Esophagus squamous epithelium (tissue), 5 donors: Measurements from ENCODE around the gene FERMT3. TPM values are rescaled to one million over a fixed set of nuclear protein-coding genes. Genes with fewer than 3 reads are reported as not detected.
A peak's percentile ranks its signal among the peaks of the same experiment; 100 is the strongest.

Experiments
- DNase-seq: peaks from one replicate; lab custom pipeline; 2025; lab: John Stamatoyannopoulos, UW
- H3K27ac ChIP-seq, 4 donors: fragments of 200-600 bp; sonication (generic); one replicate each; pipeline ENCODE4 v1.5.1; 2016 to 2019; ENCODE audit warnings: mild to moderate bottlenecking in 1 of 4
- H3K27me3 ChIP-seq, 4 donors: fragments of 200-600 bp; sonication (generic); 1 replicate in 3 of 4; 2 replicates in 1 of 4; pipeline versions ENCODE4 v1.5.1 to v1.6.0; 2017 to 2021; ENCODE audit warnings: antibody characterized with exemption in 1 of 4
- H3K36me3 ChIP-seq, 3 donors: fragments of 200-600 bp; sonication (generic); one replicate each; pipeline ENCODE4 v1.5.1; 2016 to 2019
- H3K4me1 ChIP-seq, 3 donors: fragments of 200-600 bp; sonication (generic); one replicate each; pipeline ENCODE4 v1.5.1; 2017 to 2019
- H3K4me3 ChIP-seq, 4 donors: fragments of 200-600 bp; sonication (generic); 1 replicate in 3 of 4; 2 replicates in 1 of 4; pipeline ENCODE4 v1.5.1; 2016 to 2019; ENCODE audit warnings: mild to moderate bottlenecking in 2 of 4, moderate library complexity in 1 of 4
- H3K9me3 ChIP-seq, 3 donors: fragments of 200-600 bp; sonication (generic); one replicate each; pipeline ENCODE4 v1.5.1; 2016 to 2019
- POLR2A ChIP-seq, 4 donors: fragments of 450-650 bp; IDR thresholded peaks; one replicate each; pipeline ENCODE4 v1.6.1; 2017; ENCODE audit warnings: antibody characterized with exemption in 4 of 4, mild to moderate bottlenecking in 4 of 4, moderate library complexity in 3 of 4
- WGBS, 2 donors: methylation state at CpG; one replicate each; pipeline ENCODE4 v1.1.5; 2018; 5-methylcytosine and 5-hydroxymethylcytosine counted together
- intact Hi-C: fragments of 100-400 bp; cut with DNase I; formaldehyde crosslinking; loops from one replicate; pipeline ENCODE4 v1.15.0; 2022
- total RNA-seq, 4 donors: library from RNA; depleted of rRNA; stranded (reverse); fragments of >200 nt; gene quantifications; one replicate each; pipeline ENCODE4 v1.1.0, GENCODE V29; 2016
- TF ChIP-seq, protein P1 (sequence below), 6 experiments: fragments of 450-650 bp in 4 of 6; fragments of 200-600 bp in 2 of 6; sonication (generic) in 2 of 6; IDR thresholded peaks; one replicate each; pipeline ENCODE4 v1.5.1; 2016 to 2019; ENCODE audit warnings: antibody characterized with exemption in 6 of 6, mild to moderate bottlenecking in 4 of 6, moderate library complexity in 4 of 6
- donor health status: DM: yes; HTN: yes; CAD: no.

Gene FERMT3
- total RNA-seq, 4 donors from 2014 or later: 3.8 to 16.9 (median 10.6) TPM

DNA sequence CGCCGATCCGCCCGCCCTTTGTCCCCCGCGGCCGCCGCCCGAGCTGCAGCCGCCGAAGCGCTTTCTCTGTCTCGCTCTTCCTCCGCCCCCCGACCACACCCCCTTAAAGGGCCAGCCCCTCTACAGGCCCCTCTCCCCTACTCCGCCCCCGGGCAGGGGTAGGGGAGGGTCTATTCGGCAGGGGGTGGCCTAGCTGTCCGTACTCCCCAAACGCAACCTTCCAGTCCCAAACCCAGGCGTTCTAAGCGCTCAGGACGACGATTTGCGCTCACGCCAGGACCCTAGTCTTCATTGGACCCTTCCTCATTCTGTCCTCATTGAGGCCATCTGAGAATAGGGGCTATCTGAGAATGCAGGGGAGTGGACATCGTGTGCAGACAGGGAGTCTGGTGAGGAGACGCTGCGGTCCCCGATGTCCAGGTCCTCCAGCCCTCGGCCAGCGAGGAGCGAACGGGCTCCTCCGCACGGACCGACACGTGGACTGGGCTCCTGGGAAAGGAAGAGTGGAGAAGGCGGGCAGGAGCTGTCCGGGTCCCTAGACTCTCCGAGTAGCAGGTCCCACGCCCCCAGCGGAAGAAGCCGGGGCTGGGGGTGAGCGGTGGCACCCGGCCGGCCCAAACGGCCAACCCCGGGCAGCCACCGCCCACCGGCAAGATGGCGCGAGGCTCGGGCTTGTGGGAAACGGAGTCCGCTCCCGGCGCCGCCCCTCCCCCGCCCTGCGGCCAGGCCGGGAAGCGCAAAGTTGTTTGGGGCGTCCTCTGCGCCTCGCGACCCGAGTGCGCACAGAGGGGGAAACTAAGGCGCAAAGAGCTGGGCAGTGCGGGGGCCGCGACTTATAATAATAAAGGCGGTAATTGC, 40.6 kb downstream of the FERMT3 start, which contains the start of gene PPP1R14B:
PPP1R14B (minus strand) TSS at position 73 of the 858 bp plus-strand sequence. CDS start 270 bp downstream, outside the sequence.
- Histone ChIP-seq H3K4me3 (peak within 1 kb of the TSS; percentile 46 to 88 (median 83)), H3K36me3 (peaks cover 0 to 26% (median 0%) of the 10 kb centered on the region in 3 donors), H3K4me1 (peaks cover 46 to 79% (median 58%) of the 10 kb centered on the region in 3 donors), H3K27ac (peak within 1 kb of the TSS; percentile 89 to 100 (median 92)), H3K27me3 (no peaks in the 10 kb centered on the region), H3K9me3 (no peaks in the 10 kb centered on the region)
- peak; percentile 43 for DNase-seq
- 0 to 1% methylated on average over 13 to 29 of the region's 74 CpGs for WGBS, 2 donors
- TF ChIP-seq, protein P1, sequence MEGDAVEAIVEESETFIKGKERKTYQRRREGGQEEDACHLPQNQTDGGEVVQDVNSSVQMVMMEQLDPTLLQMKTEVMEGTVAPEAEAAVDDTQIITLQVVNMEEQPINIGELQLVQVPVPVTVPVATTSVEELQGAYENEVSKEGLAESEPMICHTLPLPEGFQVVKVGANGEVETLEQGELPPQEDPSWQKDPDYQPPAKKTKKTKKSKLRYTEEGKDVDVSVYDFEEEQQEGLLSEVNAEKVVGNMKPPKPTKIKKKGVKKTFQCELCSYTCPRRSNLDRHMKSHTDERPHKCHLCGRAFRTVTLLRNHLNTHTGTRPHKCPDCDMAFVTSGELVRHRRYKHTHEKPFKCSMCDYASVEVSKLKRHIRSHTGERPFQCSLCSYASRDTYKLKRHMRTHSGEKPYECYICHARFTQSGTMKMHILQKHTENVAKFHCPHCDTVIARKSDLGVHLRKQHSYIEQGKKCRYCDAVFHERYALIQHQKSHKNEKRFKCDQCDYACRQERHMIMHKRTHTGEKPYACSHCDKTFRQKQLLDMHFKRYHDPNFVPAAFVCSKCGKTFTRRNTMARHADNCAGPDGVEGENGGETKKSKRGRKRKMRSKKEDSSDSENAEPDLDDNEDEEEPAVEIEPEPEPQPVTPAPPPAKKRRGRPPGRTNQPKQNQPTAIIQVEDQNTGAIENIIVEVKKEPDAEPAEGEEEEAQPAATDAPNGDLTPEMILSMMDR (IDR thresholded peaks at IDR 0.05): peak in 4 of 6 experiments; percentile 17 to 35 (median 28)
- peak in 1 of 4 donors; percentile 51 for TF ChIP-seq POLR2A (IDR thresholded peaks at IDR 0.05)
- intact Hi-C loops: no loop called here

DNA sequence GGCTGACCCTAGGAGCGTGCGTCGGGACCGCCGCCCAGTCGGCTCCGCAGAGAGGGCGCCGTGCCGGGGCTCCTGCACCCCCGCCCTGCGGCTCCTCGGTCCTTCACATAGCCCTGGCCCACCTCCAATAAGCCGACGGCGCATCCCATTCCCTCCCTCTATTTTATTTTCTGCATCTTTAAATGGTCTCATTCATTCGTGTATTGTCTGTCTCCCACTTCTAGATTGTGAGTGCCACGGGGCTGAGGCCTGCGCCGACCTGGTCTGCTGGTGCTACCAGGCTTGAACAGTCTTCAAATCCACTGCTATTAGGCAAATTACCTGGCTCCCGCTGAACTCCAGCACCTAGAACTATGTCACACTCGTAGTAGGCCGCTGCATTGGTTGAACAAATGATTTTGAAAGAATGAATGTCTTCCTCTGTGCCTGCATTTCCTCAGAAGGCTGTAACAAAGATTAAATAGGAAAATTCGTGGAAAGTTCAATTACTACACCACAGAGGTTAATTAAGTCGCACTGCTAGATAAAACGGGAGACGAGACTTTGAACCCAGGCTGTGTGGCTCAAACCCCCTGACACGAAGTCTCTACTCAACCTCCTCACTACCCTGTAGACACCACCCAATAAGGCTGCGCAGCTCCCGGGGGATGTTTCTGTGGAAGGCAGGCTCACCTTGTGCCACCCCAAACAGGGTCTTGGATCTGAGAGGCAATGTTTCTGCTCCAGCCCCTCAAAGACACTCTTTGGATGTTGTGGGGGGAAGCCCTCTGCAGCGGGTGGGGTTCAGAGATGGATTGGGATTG, 41.4 kb downstream of the FERMT3 start:
- Histone ChIP-seq H3K4me1 (peaks cover 46 to 79% (median 58%) of the 10 kb centered on the region in 3 donors), H3K27ac (peak overlapping the region; percentile 89 to 96 (median 92)), H3K36me3 (peaks cover 0 to 21% (median 0%) of the 10 kb centered on the region in 3 donors), H3K27me3 (no peaks in the 10 kb centered on the region), H3K9me3 (no peaks in the 10 kb centered on the region), H3K4me3 (peak overlapping the region; percentile 44 to 88 (median 83))
- intact Hi-C loops: no loop called here
- no peak for DNase-seq
- 31 to 33% methylated on average over 29 to 30 of the region's 31 CpGs for WGBS, 2 donors
- no peak for TF ChIP-seq POLR2A (IDR thresholded peaks at IDR 0.05)
- TF ChIP-seq, protein P1 (IDR thresholded peaks at IDR 0.05): no peak

GRCh38 chr11:64248578-64248977, 42.1 kb downstream of the FERMT3 start:
- WGBS, 2 donors: 79% methylated on average over 6 of the region's 7 CpGs; no CpG with 5 or more reads in 1 of the 2 donors
- no peak for DNase-seq
- no peak for TF ChIP-seq POLR2A (IDR thresholded peaks at IDR 0.05)
- TF ChIP-seq, protein P1 (IDR thresholded peaks at IDR 0.05): no peak
- Histone ChIP-seq H3K4me1 (peaks cover 46 to 79% (median 59%) of the 10 kb centered on the region in 3 donors), H3K4me3 (no peak overlapping the region), H3K27ac (no peak overlapping the region), H3K9me3 (no peaks in the 10 kb centered on the region), H3K27me3 (no peaks in the 10 kb centered on the region), H3K36me3 (peaks cover 0 to 15% (median 0%) of the 10 kb centered on the region in 3 donors)
- intact Hi-C loops: no loop called here

DNA sequence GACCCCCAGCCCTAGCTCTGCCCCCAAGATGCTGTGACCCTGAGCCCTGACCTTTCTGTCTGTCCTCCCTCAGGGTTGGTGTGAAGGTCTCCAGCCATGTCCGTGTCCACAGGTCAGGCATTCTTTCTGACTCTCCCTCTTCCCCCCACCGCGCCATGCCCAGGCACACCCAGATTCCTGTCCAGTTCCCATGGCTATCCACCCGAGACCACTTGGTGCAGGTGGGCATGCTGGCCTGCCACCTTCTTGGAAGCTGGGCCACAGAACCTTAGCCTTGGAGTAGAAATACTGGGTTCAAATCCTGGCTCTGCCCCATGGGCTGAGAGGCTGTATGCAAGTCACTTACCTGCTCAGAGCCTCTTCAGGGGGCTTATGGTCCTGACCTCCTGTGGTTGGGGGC, 42.5 kb downstream of the FERMT3 start:
- Histone ChIP-seq H3K4me3 (no peak overlapping the region), H3K4me1 (peaks cover 44 to 79% (median 60%) of the 10 kb centered on the region in 3 donors), H3K27me3 (no peaks in the 10 kb centered on the region), H3K9me3 (no peaks in the 10 kb centered on the region), H3K36me3 (peaks cover 0 to 13% (median 0%) of the 10 kb centered on the region in 3 donors), H3K27ac (no peak overlapping the region)
- WGBS, 2 donors: 92 to 100% methylated on average over 4 of the region's 4 CpGs
- no peak for DNase-seq
- TF ChIP-seq POLR2A (IDR thresholded peaks at IDR 0.05): no peak
- TF ChIP-seq, protein P1 (IDR thresholded peaks at IDR 0.05): no peak
- intact Hi-C loops: no loop called here
